GM21515 (cell line): ENCODE data around the gene VSTM4.

Experiments
- ATAC-seq: cut with Tn5 transposase; IDR thresholded peaks from one replicate; pipeline ENCODE4 v1.9.1; 2021; ENCODE audit not compliant: unreplicated experiment

VSTM4 gene

GRCh38 chr10:49115015-49115795 lies at the start of gene VSTM4:
Gene VSTM4 (minus strand): TSS chr10:49115522. CDS start chr10:49115485, 37 bp downstream.
- ATAC-seq, result no peak

- no peak for ATAC-seq
These were observed 49.4 kb upstream of the VSTM4 start for GRCh38 chr10:49164559-49165188.

- ATAC-seq, result no peak
These were observed 48.4 kb upstream of the VSTM4 start for GRCh38 chr10:49163741-49164140.

- no peak for ATAC-seq
These were observed 47.5 kb upstream of the VSTM4 start for GRCh38 chr10:49162761-49163310.

- no peak for ATAC-seq
These were observed 46.7 kb upstream of the VSTM4 start for GRCh38 chr10:49162063-49162462.

GRCh38 chr10:49161411-49161997 lies 46.2 kb upstream of the VSTM4 start:
- no peak for ATAC-seq

GRCh38 chr10:49160814-49161213 lies 45.5 kb upstream of the VSTM4 start:
- ATAC-seq, result no peak

- no peak for ATAC-seq
These were observed 44.8 kb upstream of the VSTM4 start for GRCh38 chr10:49160110-49160509.

- ATAC-seq, result no peak
These were observed 43.6 kb upstream of the VSTM4 start for GRCh38 chr10:49158915-49159314.

- ATAC-seq, result no peak
These were observed 43.1 kb upstream of the VSTM4 start for GRCh38 chr10:49158404-49158803.

GRCh38 chr10:49157229-49157628 lies 41.9 kb upstream of the VSTM4 start:
- no peak for ATAC-seq

GRCh38 chr10:49154641-49155040 lies 39.3 kb upstream of the VSTM4 start:
- ATAC-seq, result no peak

- no peak for ATAC-seq
These were observed 38.6 kb upstream of the VSTM4 start for GRCh38 chr10:49153971-49154370.

- ATAC-seq, result no peak
These were observed 37.8 kb upstream of the VSTM4 start for GRCh38 chr10:49153115-49153514.

- no peak for ATAC-seq
These were observed 37.3 kb upstream of the VSTM4 start for GRCh38 chr10:49152663-49153062.

GRCh38 chr10:49152037-49152436 lies 36.7 kb upstream of the VSTM4 start:
- no peak for ATAC-seq

- no peak for ATAC-seq
These were observed 36.2 kb upstream of the VSTM4 start for GRCh38 chr10:49151481-49151880.

GRCh38 chr10:49151025-49151445 lies 35.7 kb upstream of the VSTM4 start:
- ATAC-seq, result no peak

GRCh38 chr10:49150426-49150825 lies 35.1 kb upstream of the VSTM4 start:
- no peak for ATAC-seq

GRCh38 chr10:49149881-49150280 lies 34.6 kb upstream of the VSTM4 start:
- ATAC-seq, result no peak

GRCh38 chr10:49144058-49144720 lies 28.9 kb upstream of the VSTM4 start:
- no peak for ATAC-seq
